ENCODE results near the gene SETBP1.

- TF ChIP-seq, protein P1, sequence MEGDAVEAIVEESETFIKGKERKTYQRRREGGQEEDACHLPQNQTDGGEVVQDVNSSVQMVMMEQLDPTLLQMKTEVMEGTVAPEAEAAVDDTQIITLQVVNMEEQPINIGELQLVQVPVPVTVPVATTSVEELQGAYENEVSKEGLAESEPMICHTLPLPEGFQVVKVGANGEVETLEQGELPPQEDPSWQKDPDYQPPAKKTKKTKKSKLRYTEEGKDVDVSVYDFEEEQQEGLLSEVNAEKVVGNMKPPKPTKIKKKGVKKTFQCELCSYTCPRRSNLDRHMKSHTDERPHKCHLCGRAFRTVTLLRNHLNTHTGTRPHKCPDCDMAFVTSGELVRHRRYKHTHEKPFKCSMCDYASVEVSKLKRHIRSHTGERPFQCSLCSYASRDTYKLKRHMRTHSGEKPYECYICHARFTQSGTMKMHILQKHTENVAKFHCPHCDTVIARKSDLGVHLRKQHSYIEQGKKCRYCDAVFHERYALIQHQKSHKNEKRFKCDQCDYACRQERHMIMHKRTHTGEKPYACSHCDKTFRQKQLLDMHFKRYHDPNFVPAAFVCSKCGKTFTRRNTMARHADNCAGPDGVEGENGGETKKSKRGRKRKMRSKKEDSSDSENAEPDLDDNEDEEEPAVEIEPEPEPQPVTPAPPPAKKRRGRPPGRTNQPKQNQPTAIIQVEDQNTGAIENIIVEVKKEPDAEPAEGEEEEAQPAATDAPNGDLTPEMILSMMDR (conservative IDR thresholded peaks at IDR 0.05; ENCODE audit: low read depth, low read length), result no peak
- no peak for TF ChIP-seq EZH2 (IDR thresholded peaks at IDR 0.05; ENCODE audit: borderline replicate concordance, low read depth, low read length, poor library complexity, severe bottlenecking)
Observed at GRCh38 chr18:45108754-45109153, 428.1 kb downstream of the SETBP1 start.
